ENCODE measurements around the gene ABLIM1. TPM values are rescaled to one million over a fixed set of nuclear protein-coding genes. Genes with fewer than 3 reads are reported as not detected.

The ABLIM1 gene
- total RNA-seq, 1 donor from 2014 or later = 35.8 TPM

GRCh38 chr10:114499630-114500190, 158.4 kb downstream of the ABLIM1 start:
- peaks cover 5% of the 10 kb centered on the region for H3K9me3 Mint-ChIP-seq
- peaks cover 13% of the 10 kb centered on the region for H3K4me1 Mint-ChIP-seq
- H3K27me3 Mint-ChIP-seq (ENCODE audit: low read depth) = peaks cover 32% of the 10 kb centered on the region
- H3K27ac Mint-ChIP-seq (ENCODE audit: unreplicated experiment) = no peak overlapping the region
- H3K36me3 Mint-ChIP-seq (ENCODE audit: low read depth) = peaks cover 5% of the 10 kb centered on the region
- TF ChIP-seq CTCF (conservative IDR thresholded peaks at IDR 0.05) = no peak
- DNase-seq (ENCODE audit: low read depth, low spot score) = no peak
- H3K4me3 Mint-ChIP-seq = no peak overlapping the region

- H3K27me3 Mint-ChIP-seq (ENCODE audit: low read depth) = peaks cover 30% of the 10 kb centered on the region
- H3K36me3 Mint-ChIP-seq (ENCODE audit: low read depth) = peaks cover 5% of the 10 kb centered on the region
- no peak for TF ChIP-seq CTCF (conservative IDR thresholded peaks at IDR 0.05)
- DNase-seq (ENCODE audit: low read depth, low spot score) = no peak
- peaks cover 7% of the 10 kb centered on the region for H3K4me1 Mint-ChIP-seq
- H3K4me3 Mint-ChIP-seq = no peak overlapping the region
- H3K27ac Mint-ChIP-seq (ENCODE audit: unreplicated experiment) = no peak overlapping the region
- H3K9me3 Mint-ChIP-seq = peaks cover 5% of the 10 kb centered on the region
Measured at GRCh38 chr10:114499116-114499515, 159.0 kb downstream of the ABLIM1 start.

GRCh38 chr10:114498413-114499111, 159.5 kb downstream of the ABLIM1 start:
- DNase-seq (ENCODE audit: low read depth, low spot score) = no peak
- peaks cover 5% of the 10 kb centered on the region for H3K36me3 Mint-ChIP-seq (ENCODE audit: low read depth)
- TF ChIP-seq CTCF (conservative IDR thresholded peaks at IDR 0.05) = no peak

GRCh38 chr10:114495303-114495702, 162.8 kb downstream of the ABLIM1 start:
- Mint-ChIP-seq H3K36me3 (ENCODE audit: low read depth) (peaks cover 5% of the 10 kb centered on the region), H3K4me1 (peaks cover 35% of the 10 kb centered on the region), H3K4me3 (no peak overlapping the region), H3K27me3 (ENCODE audit: low read depth) (peaks cover 13% of the 10 kb centered on the region), H3K9me3 (peaks cover 5% of the 10 kb centered on the region), H3K27ac (ENCODE audit: unreplicated experiment) (no peak overlapping the region)
- no peak for TF ChIP-seq CTCF (conservative IDR thresholded peaks at IDR 0.05)
- DNase-seq (ENCODE audit: low read depth, low spot score) = no peak

More at GRCh38 chr10:114498413-114499111, 159.5 kb downstream of the ABLIM1 start:
- Mint-ChIP-seq H3K4me3 (no peak overlapping the region), H3K4me1 (peaks cover 6% of the 10 kb centered on the region), H3K27ac (ENCODE audit: unreplicated experiment) (no peak overlapping the region), H3K27me3 (ENCODE audit: low read depth) (peaks cover 24% of the 10 kb centered on the region), H3K9me3 (peaks cover 5% of the 10 kb centered on the region)

GRCh38 chr10:114492351-114493037, 165.6 kb downstream of the ABLIM1 start:
- Mint-ChIP-seq H3K4me3 (no peak overlapping the region), H3K9me3 (peaks cover 5% of the 10 kb centered on the region), H3K36me3 (ENCODE audit: low read depth) (peaks cover 7% of the 10 kb centered on the region), H3K4me1 (peaks cover 60% of the 10 kb centered on the region), H3K27ac (ENCODE audit: unreplicated experiment) (no peak overlapping the region), H3K27me3 (ENCODE audit: low read depth) (no peaks in the 10 kb centered on the region)
- no peak for TF ChIP-seq CTCF (conservative IDR thresholded peaks at IDR 0.05)
- DNase-seq (ENCODE audit: low read depth, low spot score) = no peak
